Thymus (tissue), 11 donors: ENCODE measurements around the gene ADAM15. TPM values are rescaled to one million over a fixed set of nuclear protein-coding genes. Genes with fewer than 3 reads are reported as not detected.

ENCODE experiments used
- DNase-seq, 9 donors: peaks; one replicate each; pipeline ENCODE4 v3.0.0-alpha.2; 2013; ENCODE audit warnings: low spot score in 9 of 9, low read depth in 6 of 9, missing footprints in 1 of 9
- H3K27ac ChIP-seq, 2 donors: one replicate each; pipeline ENCODE4 v1.5.1; 2013; ENCODE audit warnings: control low read depth in 1 of 2, low read depth in 1 of 2, low read length in 1 of 2, mild to moderate bottlenecking in 1 of 2, moderate library complexity in 1 of 2
- H3K27me3 ChIP-seq, 2 donors: one replicate each; pipeline ENCODE4 v1.5.1; 2013; ENCODE audit warnings: low read length in 1 of 2; ENCODE audit not compliant: control insufficient read depth in 2 of 2, insufficient read depth in 1 of 2
- H3K36me3 ChIP-seq, 2 donors: one replicate each; pipeline ENCODE4 v1.5.1; 2013; ENCODE audit warnings: low read length in 1 of 2, mild to moderate bottlenecking in 1 of 2, moderate library complexity in 1 of 2; ENCODE audit not compliant: control insufficient read depth in 2 of 2, insufficient read depth in 2 of 2
- H3K4me1 ChIP-seq, 2 donors: one replicate each; pipeline ENCODE4 v1.5.1; 2013; ENCODE audit warnings: low read length in 2 of 2; ENCODE audit not compliant: control insufficient read depth in 2 of 2, insufficient read depth in 2 of 2
- H3K4me3 ChIP-seq, 2 donors: one replicate each; pipeline ENCODE4 v1.5.1; 2013; ENCODE audit warnings: low read length in 2 of 2, control low read depth in 1 of 2, mild to moderate bottlenecking in 1 of 2
- H3K9me3 ChIP-seq, 2 donors: one replicate each; pipeline ENCODE4 v1.5.1; 2013; ENCODE audit warnings: low read length in 1 of 2, mild to moderate bottlenecking in 1 of 2; ENCODE audit not compliant: control insufficient read depth in 2 of 2, insufficient read depth in 1 of 2
- WGBS: extraction: QIAGEN DNeasy Blood & Tissue Kit; methylation state at CpG from one replicate; pipeline ENCODE4 v1.1.7; 2013; 5-methylcytosine and 5-hydroxymethylcytosine counted together
- polyA plus RNA-seq: library from polyadenylated mRNA; stranded (reverse); fragments of 200-250 nt; gene quantifications from one replicate; pipeline ENCODE4 v1.2.3, GENCODE V29; 2013
- total RNA-seq: library from RNA; stranded (reverse); fragments of 120-200 nt; gene quantifications from one replicate; pipeline ENCODE4 v1.2.4, GENCODE V29; 2013
- donor health status: healthy.

Gene ADAM15
- total and polyA plus RNA-seq, 2 donors: 12.2 to 91.5 TPM

GRCh38 chr1:155033524-155033923 lies 17.6 kb upstream of the ADAM15 start, which contains the start of the genes DCST1 and DCST2:
Gene DCST1 (plus strand): TSS chr1:155033824. CDS start chr1:155034037, 213 bp downstream.
Gene DCST2 (minus strand): TSS chr1:155033781. CDS start chr1:155033701, 80 bp downstream.
- H3K9me3 ChIP-seq: peaks cover 0 to 6% of the 10 kb centered on the region in 2 donors
- no peak within 1 kb of the TSS for H3K27ac ChIP-seq
- WGBS: 96% methylated on average over 9 of the region's 9 CpGs
- no peak within 1 kb of the TSS for H3K4me3 ChIP-seq
- H3K27me3 ChIP-seq: peaks cover 2 to 59% of the 10 kb centered on the region in 2 donors
- DNase-seq: no peak
- H3K36me3 ChIP-seq: no peaks in the 10 kb centered on the region
- no peaks in the 10 kb centered on the region for H3K4me1 ChIP-seq

DNA sequence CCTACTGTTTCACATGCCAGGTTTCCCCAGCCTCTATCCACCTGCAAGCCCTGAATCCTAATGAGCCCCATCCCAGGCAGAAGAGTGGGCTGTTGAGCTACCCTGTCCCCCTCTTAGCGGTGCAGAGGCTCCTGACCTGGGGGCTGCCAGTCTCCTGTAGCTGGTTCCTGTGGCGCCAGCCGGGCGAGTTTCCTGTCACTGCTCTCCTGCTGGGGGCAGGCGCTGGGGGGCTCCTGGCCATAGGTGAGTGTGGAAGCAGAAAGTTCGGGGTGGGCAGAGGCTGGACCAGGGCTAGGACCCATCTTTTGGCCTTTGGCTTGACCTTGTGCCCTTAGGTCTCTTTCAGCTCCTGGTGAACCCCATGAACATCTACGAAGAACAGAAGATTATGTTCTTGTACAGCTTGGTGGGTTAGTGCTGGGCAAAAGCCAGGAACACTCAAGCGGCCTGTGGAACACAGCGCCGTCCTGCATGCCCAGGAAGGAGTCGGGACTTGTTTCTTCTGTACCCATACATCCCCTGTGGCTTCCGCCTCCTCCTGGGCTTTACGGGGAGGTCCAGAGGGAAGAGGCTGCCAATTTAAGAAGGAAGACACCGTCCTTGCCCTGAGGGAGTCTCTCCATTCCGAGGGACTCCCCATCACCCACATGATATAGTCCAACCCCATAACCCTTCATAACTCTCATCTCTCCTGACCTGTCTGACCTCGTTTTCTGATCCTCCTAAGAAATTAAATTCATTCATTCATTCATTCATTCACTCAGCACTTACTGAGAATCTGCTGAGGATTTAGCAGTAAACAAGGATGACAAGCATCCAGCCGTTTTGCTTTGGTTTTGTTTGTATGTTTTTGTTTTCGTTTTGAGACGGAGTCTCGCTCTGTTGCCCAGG lies 16.6 kb upstream of the ADAM15 start:
- DNase-seq: no peak
- no peak overlapping the region for H3K27ac ChIP-seq
- H3K27me3 ChIP-seq: peaks cover 2 to 60% of the 10 kb centered on the region in 2 donors
- 89% methylated on average over 20 of the region's 20 CpGs for WGBS
- no peaks in the 10 kb centered on the region for H3K36me3 ChIP-seq
- no peaks in the 10 kb centered on the region for H3K4me1 ChIP-seq
- no peak overlapping the region for H3K4me3 ChIP-seq
- H3K9me3 ChIP-seq: peaks cover 0 to 6% of the 10 kb centered on the region in 2 donors

- H3K9me3 ChIP-seq: no peaks in the 10 kb centered on the region
- H3K4me3 ChIP-seq: no peak overlapping the region
- no peaks in the 10 kb centered on the region for H3K4me1 ChIP-seq
- no peak for DNase-seq
- H3K36me3 ChIP-seq: no peaks in the 10 kb centered on the region
- H3K27ac ChIP-seq: no peak overlapping the region
- peaks cover 2 to 51% of the 10 kb centered on the region in 2 donors for H3K27me3 ChIP-seq
- WGBS: 93% methylated on average over 2 of the region's 2 CpGs
Observed at GRCh38 chr1:155035936-155036335, 15.2 kb upstream of the ADAM15 start.

DNA sequence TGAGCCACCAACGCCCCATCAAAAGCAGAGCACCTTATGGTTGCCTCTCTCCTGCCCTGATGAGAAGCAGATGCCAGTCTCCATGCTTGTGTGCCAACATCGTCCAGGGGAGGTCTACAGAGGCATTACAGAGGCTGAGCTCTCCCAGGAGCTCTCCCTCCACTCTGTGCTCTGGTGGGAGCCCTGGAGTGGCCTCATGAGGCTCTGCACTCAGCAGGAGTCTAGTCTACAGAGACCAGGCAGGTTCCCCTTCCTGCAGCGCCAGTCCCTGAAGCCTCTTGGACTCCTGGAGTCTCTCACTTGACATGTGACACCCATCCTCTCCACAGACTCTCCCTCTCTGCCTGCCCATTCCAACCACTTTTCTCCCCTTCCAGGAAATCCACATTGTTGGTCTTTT lies 14.1 kb upstream of the ADAM15 start:
- H3K27ac ChIP-seq: no peak overlapping the region
- no peak overlapping the region for H3K4me3 ChIP-seq
- peaks cover 2 to 57% of the 10 kb centered on the region in 2 donors for H3K27me3 ChIP-seq
- H3K36me3 ChIP-seq: no peaks in the 10 kb centered on the region
- DNase-seq: no peak
- no peaks in the 10 kb centered on the region for H3K9me3 ChIP-seq
- H3K4me1 ChIP-seq: no peaks in the 10 kb centered on the region
- WGBS: 95% methylated on average over 3 of the region's 3 CpGs

DNA sequence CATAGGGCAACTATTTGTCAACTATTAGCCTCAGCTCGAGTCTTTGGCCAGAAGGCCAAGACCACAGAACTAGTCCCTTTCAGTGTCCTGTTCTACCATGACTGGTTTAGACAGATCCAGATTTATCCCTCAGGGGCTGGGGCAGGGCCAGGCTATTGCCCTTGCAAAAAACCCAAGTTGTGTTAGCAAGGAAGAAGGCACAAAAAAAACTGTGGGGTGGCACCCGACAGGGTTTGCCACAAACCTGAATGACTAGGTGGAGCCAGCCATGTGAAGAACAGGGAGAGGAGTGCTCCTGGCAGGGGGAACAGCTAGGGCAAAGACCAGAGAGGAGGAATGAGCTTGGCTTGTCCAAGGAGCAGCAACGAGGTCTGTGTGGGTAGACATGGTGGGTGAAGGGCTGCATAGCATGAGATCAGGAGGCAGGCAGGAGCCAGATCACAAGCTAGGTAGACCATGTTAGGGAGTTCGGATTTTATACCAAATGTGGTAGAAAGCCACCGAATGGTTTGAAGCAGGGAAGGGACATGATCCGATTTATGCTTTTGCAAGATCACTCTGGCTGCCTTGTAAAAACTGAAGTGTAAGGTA lies 13.2 kb upstream of the ADAM15 start:
- no peak for DNase-seq
- no peaks in the 10 kb centered on the region for H3K9me3 ChIP-seq
- no peak overlapping the region for H3K4me3 ChIP-seq
- H3K36me3 ChIP-seq: no peaks in the 10 kb centered on the region
- no peak overlapping the region for H3K27ac ChIP-seq
- peaks cover 2 to 61% of the 10 kb centered on the region in 2 donors for H3K27me3 ChIP-seq
- no peaks in the 10 kb centered on the region for H3K4me1 ChIP-seq
- 92% methylated on average over 6 of the region's 6 CpGs for WGBS

- H3K36me3 ChIP-seq: no peaks in the 10 kb centered on the region
- WGBS: 52% methylated on average over 8 of the region's 8 CpGs
- no peak for DNase-seq
- H3K9me3 ChIP-seq: no peaks in the 10 kb centered on the region
- no peak overlapping the region for H3K27ac ChIP-seq
- H3K27me3 ChIP-seq: peaks cover 2 to 61% of the 10 kb centered on the region in 2 donors
- H3K4me3 ChIP-seq: no peak overlapping the region
- no peaks in the 10 kb centered on the region for H3K4me1 ChIP-seq
Observed at GRCh38 chr1:155038602-155039307, 12.4 kb upstream of the ADAM15 start.

GRCh38 chr1:155039308-155039669 lies 11.8 kb upstream of the ADAM15 start:
- Histone ChIP-seq H3K9me3 (no peaks in the 10 kb centered on the region), H3K27ac (no peak overlapping the region), H3K36me3 (no peaks in the 10 kb centered on the region), H3K4me1 (no peaks in the 10 kb centered on the region), H3K27me3 (peaks cover 2 to 60% of the 10 kb centered on the region in 2 donors), H3K4me3 (no peak overlapping the region)
- no peak for DNase-seq
- 74% methylated on average over 4 of the region's 4 CpGs for WGBS

DNA sequence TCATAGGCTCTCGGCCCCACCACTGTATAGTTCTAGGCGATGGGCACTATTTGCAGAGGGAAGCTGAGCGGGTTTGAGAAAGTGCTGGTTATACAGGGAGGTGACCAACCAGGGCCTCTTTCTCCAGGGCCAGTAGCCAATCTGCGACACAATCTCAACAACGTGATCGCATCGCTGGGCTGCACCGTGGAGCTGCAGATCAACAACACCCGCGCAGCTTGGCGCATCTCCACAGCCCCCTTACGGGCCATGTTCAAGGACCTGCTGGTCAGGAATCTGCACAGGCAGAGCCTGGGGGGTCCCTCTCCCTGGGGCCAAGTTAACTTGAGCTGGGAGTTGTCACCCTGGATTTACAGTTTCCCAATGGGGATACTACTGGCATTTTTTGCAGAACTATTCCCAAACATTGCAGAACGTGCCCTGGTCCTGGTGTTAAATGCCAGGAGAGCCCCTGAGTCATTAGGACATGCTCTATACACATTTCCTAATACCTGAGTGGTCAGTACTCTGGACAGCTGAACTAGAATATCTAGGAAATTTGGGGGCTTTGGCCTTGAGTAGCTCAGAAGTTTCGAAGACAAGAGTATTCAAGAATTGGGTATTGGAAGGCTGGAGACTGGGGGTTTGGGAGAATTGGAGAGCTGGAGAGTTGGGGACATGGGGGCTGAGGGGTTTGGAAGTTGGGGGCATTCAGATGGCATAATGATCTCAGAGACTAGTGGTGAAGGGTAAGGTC lies 10.6 kb upstream of the ADAM15 start:
- Histone ChIP-seq H3K4me1 (peaks cover 0 to 3% of the 10 kb centered on the region in 2 donors), H3K4me3 (no peak overlapping the region), H3K36me3 (no peaks in the 10 kb centered on the region), H3K9me3 (no peaks in the 10 kb centered on the region), H3K27me3 (peaks cover 2 to 63% of the 10 kb centered on the region in 2 donors), H3K27ac (no peak overlapping the region)
- 96% methylated on average over 14 of the region's 14 CpGs for WGBS
- DNase-seq: no peak
